Astrocyte of the spinal cord (primary cell): ENCODE data around the gene TPPP.

Experiments
- DNase-seq: peaks from one replicate; pipeline ENCODE4 v3.0.0; 2011; ENCODE audit warnings: low read depth, low spot score
- H3K4me3 ChIP-seq: 2 replicates; pipeline ENCODE4 v1.5.1; 2011; ENCODE audit warnings: low read depth, mild to moderate bottlenecking, low read length, moderate library complexity
- CTCF ChIP-seq: IDR thresholded peaks from 2 replicates; pipeline ENCODE4 v1.5.1; 2012; ENCODE audit warnings: low read depth, mild to moderate bottlenecking, low read length, inconsistent platforms
- in situ Hi-C: cut with HindIII; loops from 2 replicates; pipeline ENCODE4 v1.10.0; 2017; ENCODE audit warnings: low sequenced_read_pairs

Gene TPPP

GRCh38 chr5:640461-641330 is 52.5 kb downstream of the TPPP start:
- no peak for TF ChIP-seq CTCF
- in situ Hi-C loops: no loop called here
- no peak overlapping the region for H3K4me3 ChIP-seq
- no peak for DNase-seq

GRCh38 chr5:639584-640213 is 53.5 kb downstream of the TPPP start:
- in situ Hi-C loops: no loop called here
- H3K4me3 ChIP-seq: no peak overlapping the region
- no peak for TF ChIP-seq CTCF
- no peak for DNase-seq

GRCh38 chr5:639253-639530 is 54.0 kb downstream of the TPPP start:
- H3K4me3 ChIP-seq: no peak overlapping the region
- in situ Hi-C loops: no loop called here
- no peak for TF ChIP-seq CTCF
- DNase-seq: no peak

GRCh38 chr5:638501-639252 is 54.5 kb downstream of the TPPP start:
- TF ChIP-seq CTCF: no peak
- H3K4me3 ChIP-seq: no peak overlapping the region
- no peak for DNase-seq
- in situ Hi-C loops: no loop called here

GRCh38 chr5:637581-638450 is 55.3 kb downstream of the TPPP start:
- no peak for TF ChIP-seq CTCF
- no peak for DNase-seq

GRCh38 chr5:636951-637350 is 56.2 kb downstream of the TPPP start:
- no peak for DNase-seq
- TF ChIP-seq CTCF: no peak
- no peak overlapping the region for H3K4me3 ChIP-seq
- in situ Hi-C loops: no loop called here

More at GRCh38 chr5:637581-638450, 55.3 kb downstream of the TPPP start:
- in situ Hi-C loops: no loop called here
- no peak overlapping the region for H3K4me3 ChIP-seq
